Astrocyte (in vitro differentiated cells and primary cell): ENCODE measurements around the gene ZNF490. TPM values are rescaled to one million over a fixed set of nuclear protein-coding genes. Genes with fewer than 3 reads are reported as not detected.

ENCODE experiments used
- DNase-seq: peaks from one replicate; pipeline ENCODE4 v3.0.0-alpha.2; 2010; ENCODE audit warnings: low read depth
- FAIRE-seq: peaks from 2 replicates; lab custom pipeline; 2011; peaks lifted over from hg19 to GRCh38; lab: Jason Lieb, UNC
- H2AFZ ChIP-seq: 2 replicates; pipeline ENCODE4 v1.6.0; 2012; ENCODE audit warnings: low read depth, low read length, inconsistent platforms
- H3K27ac ChIP-seq: 2 replicates; pipeline ENCODE4 v1.5.1; 2011; ENCODE audit warnings: low read depth, low read length, inconsistent platforms
- H3K27me3 ChIP-seq: 2 replicates; pipeline ENCODE4 v1.6.0; 2011; ENCODE audit warnings: low read length, inconsistent platforms; ENCODE audit not compliant: insufficient read depth
- H3K36me3 ChIP-seq: 2 replicates; pipeline ENCODE4 v1.5.1; 2011; ENCODE audit warnings: low read length, inconsistent platforms; ENCODE audit not compliant: insufficient read depth
- H3K4me1 ChIP-seq: 2 replicates; pipeline ENCODE4 v1.5.1; 2011; ENCODE audit warnings: low read length, inconsistent platforms; ENCODE audit not compliant: insufficient read depth
- H3K4me2 ChIP-seq: 2 replicates; pipeline ENCODE4 v1.6.0; 2012; ENCODE audit warnings: low read length, inconsistent platforms
- H3K4me3 ChIP-seq: 2 replicates; pipeline ENCODE4 v1.5.1; 2011; ENCODE audit warnings: low read depth, mild to moderate bottlenecking, low read length, inconsistent platforms; ENCODE audit not compliant: insufficient read depth
- H3K79me2 ChIP-seq: 2 replicates; pipeline ENCODE4 v1.6.0; 2012; ENCODE audit warnings: mild to moderate bottlenecking, low read length, inconsistent platforms; ENCODE audit not compliant: insufficient read depth
- H3K9ac ChIP-seq: 2 replicates; pipeline ENCODE4 v1.6.0; 2012; ENCODE audit warnings: mild to moderate bottlenecking, low read length, inconsistent platforms
- H3K9me3 ChIP-seq: 2 replicates; pipeline ENCODE4 v1.5.1; 2012; ENCODE audit warnings: low read depth, mild to moderate bottlenecking, low read length, inconsistent platforms; ENCODE audit not compliant: insufficient read depth
- H4K20me1 ChIP-seq: 2 replicates; pipeline ENCODE4 v1.6.0; 2012; ENCODE audit warnings: low read length, inconsistent platforms; ENCODE audit not compliant: insufficient read depth
- H3K27ac Mint-ChIP-seq: one replicate; pipeline ENCODE4 v1.8.0; 2021; ENCODE audit warnings: mild to moderate bottlenecking, mixed read lengths; ENCODE audit not compliant: unreplicated experiment
- H3K27me3 Mint-ChIP-seq: one replicate; pipeline ENCODE4 v1.8.0; 2021; ENCODE audit warnings: low read depth, mixed read lengths; ENCODE audit not compliant: unreplicated experiment
- H3K36me3 Mint-ChIP-seq: one replicate; pipeline ENCODE4 v1.8.0; 2021; ENCODE audit warnings: low read depth, mixed read lengths; ENCODE audit not compliant: unreplicated experiment
- H3K4me1 Mint-ChIP-seq: one replicate; pipeline ENCODE4 v1.8.0; 2021; ENCODE audit warnings: low read depth, mixed read lengths; ENCODE audit not compliant: unreplicated experiment
- H3K4me3 Mint-ChIP-seq: one replicate; pipeline ENCODE4 v1.8.0; 2021; ENCODE audit warnings: mild to moderate bottlenecking, moderate library complexity, mixed read lengths; ENCODE audit not compliant: unreplicated experiment
- H3K9me3 Mint-ChIP-seq: one replicate; pipeline ENCODE4 v1.8.0; 2021; ENCODE audit warnings: mild to moderate bottlenecking, mixed read lengths; ENCODE audit not compliant: unreplicated experiment
- CTCF ChIP-seq: IDR thresholded peaks from 2 replicates; pipeline ENCODE4 v1.5.1; 2011; ENCODE audit warnings: low read depth, mild to moderate bottlenecking, inconsistent platforms, low read length, moderate library complexity; ENCODE audit not compliant: insufficient read depth
- EZH2 ChIP-seq: IDR thresholded peaks from 2 replicates; pipeline ENCODE4 v1.6.1; 2012; ENCODE audit warnings: mild to moderate bottlenecking, low read length, inconsistent platforms; ENCODE audit not compliant: insufficient read depth
- total RNA-seq: library from RNA; stranded (reverse); gene quantifications from 2 replicates; pipeline ENCODE4 v1.2.1, GENCODE V29; 2021

The ZNF490 gene
- total RNA-seq, 1 donor from 2014 or later: 12.5 TPM

GRCh38 chr19:12617646-12618045 lies 7.0 kb upstream of the ZNF490 start:
- Mint-ChIP-seq H3K36me3 (peaks cover 31% of the 10 kb centered on the region), H3K27ac (no peak overlapping the region), H3K27me3 (no peaks in the 10 kb centered on the region), H3K4me1 (peaks cover 6% of the 10 kb centered on the region), H3K9me3 (no peaks in the 10 kb centered on the region), H3K4me3 (no peak overlapping the region)
- H3K4me3 ChIP-seq: no peak overlapping the region
- H3K4me2 ChIP-seq: no peak overlapping the region
- H3K4me1 ChIP-seq: no peaks in the 10 kb centered on the region
- peaks cover 43% of the 10 kb centered on the region for H4K20me1 ChIP-seq
- no peak overlapping the region for H3K9ac ChIP-seq
- no peak overlapping the region for H2AFZ ChIP-seq
- no peak for TF ChIP-seq EZH2
- TF ChIP-seq CTCF: no peak
- no peaks in the 10 kb centered on the region for H3K27me3 ChIP-seq
- H3K36me3 ChIP-seq: peaks cover 11% of the 10 kb centered on the region
- no peak for DNase-seq
- peaks cover 87% of the 10 kb centered on the region for H3K79me2 ChIP-seq
- no peak overlapping the region for H3K27ac ChIP-seq
- no peaks in the 10 kb centered on the region for H3K9me3 ChIP-seq
- FAIRE-seq: no peak

DNA sequence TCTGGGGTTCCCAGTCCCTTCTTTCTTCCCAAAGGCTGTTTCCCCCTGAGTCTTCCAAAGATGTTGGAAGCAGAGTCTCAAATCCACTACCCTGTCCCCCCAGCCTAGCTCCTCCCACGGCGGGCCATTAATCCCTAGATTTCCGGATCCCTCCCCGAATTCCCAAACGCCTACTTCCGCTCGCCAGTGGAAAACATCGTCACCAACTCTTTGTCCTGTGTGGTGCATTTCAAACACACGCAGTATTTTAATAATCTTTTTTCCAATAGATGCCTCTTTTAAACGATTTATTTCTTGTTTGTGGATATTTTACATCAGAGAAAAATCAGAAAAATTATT lies 717 bp upstream of the ZNF490 start:
- Mint-ChIP-seq H3K36me3 (peaks cover 10% of the 10 kb centered on the region), H3K27me3 (no peaks in the 10 kb centered on the region), H3K9me3 (peaks cover 1% of the 10 kb centered on the region), H3K27ac (peak overlapping the region; percentile 100), H3K4me3 (peak overlapping the region; percentile 99), H3K4me1 (peaks cover 8% of the 10 kb centered on the region)
- Histone ChIP-seq H3K4me1 (peaks cover 5% of the 10 kb centered on the region), H3K9ac (peak overlapping the region; percentile 98), H3K9me3 (no peaks in the 10 kb centered on the region), H3K4me3 (peak overlapping the region; percentile 97), H3K4me2 (peak overlapping the region; percentile 99), H4K20me1 (peaks cover 17% of the 10 kb centered on the region), H3K27me3 (no peaks in the 10 kb centered on the region), H3K79me2 (peaks cover 76% of the 10 kb centered on the region), H3K27ac (peak overlapping the region; percentile 96), H3K36me3 (peaks cover 18% of the 10 kb centered on the region), H2AFZ (peak overlapping the region; percentile 96)
- FAIRE-seq (peak; percentile 37), DNase-seq (peak; percentile 63)
- TF ChIP-seq CTCF (no peak), EZH2 (no peak)

GRCh38 chr19:12607631-12608030 lies 3.0 kb downstream of the ZNF490 start:
- Mint-ChIP-seq H3K36me3 (peaks cover 4% of the 10 kb centered on the region), H3K27ac (no peak overlapping the region), H3K9me3 (peaks cover 1% of the 10 kb centered on the region), H3K4me1 (peaks cover 2% of the 10 kb centered on the region), H3K27me3 (no peaks in the 10 kb centered on the region), H3K4me3 (no peak overlapping the region)
- Histone ChIP-seq H3K27ac (no peak overlapping the region), H3K4me3 (no peak overlapping the region), H3K4me2 (no peak overlapping the region), H3K9me3 (no peaks in the 10 kb centered on the region), H4K20me1 (peaks cover 4% of the 10 kb centered on the region), H3K9ac (no peak overlapping the region), H3K79me2 (peaks cover 42% of the 10 kb centered on the region), H3K4me1 (peaks cover 5% of the 10 kb centered on the region), H2AFZ (no peak overlapping the region), H3K27me3 (no peaks in the 10 kb centered on the region), H3K36me3 (peaks cover 9% of the 10 kb centered on the region)
- no peak for FAIRE-seq
- DNase-seq: no peak
- TF ChIP-seq EZH2 (no peak), CTCF (no peak)
